Kidney (tissue), 14 donors: ENCODE data around the gene PTPRH. TPM values are rescaled to one million over a fixed set of nuclear protein-coding genes. Genes with fewer than 3 reads are reported as not detected.

Source experiments
- DNase-seq, 5 donors: peaks; one replicate each; pipeline ENCODE4 v3.0.0-alpha.2; 2013 to 2020
- FAIRE-seq: peaks from 2 replicates; lab custom pipeline; 2012; peaks lifted over from hg19 to GRCh38; lab: Jason Lieb, UNC
- H3K27ac ChIP-seq, 2 donors: one replicate each; pipeline ENCODE4 v1.7.0; 2013; ENCODE audit warnings: low read depth in 2 of 2, low read length in 2 of 2, inconsistent platforms in 1 of 2
- H3K27me3 ChIP-seq: one replicate; pipeline ENCODE4 v1.7.1; 2013; ENCODE audit warnings: low read length, inconsistent platforms; ENCODE audit not compliant: control insufficient read depth, insufficient read depth
- H3K36me3 ChIP-seq, 3 donors: one replicate each; pipeline versions ENCODE4 v1.7.0 to v1.7.1; 2013; ENCODE audit warnings: low read length in 3 of 3, control low read depth in 1 of 3, inconsistent platforms in 1 of 3; ENCODE audit not compliant: insufficient read depth in 3 of 3, control insufficient read depth in 2 of 3
- H3K4me1 ChIP-seq, 3 donors: one replicate each; pipeline versions ENCODE4 v1.7.0 to v1.7.1; 2013; ENCODE audit warnings: low read length in 3 of 3, inconsistent platforms in 1 of 3, low read depth in 1 of 3; ENCODE audit not compliant: control insufficient read depth in 2 of 3, insufficient read depth in 2 of 3
- H3K4me3 ChIP-seq, 3 donors: one replicate each; pipeline versions ENCODE4 v1.7.0 to v1.8.1; 2013; ENCODE audit warnings: low read length in 3 of 3, control low read depth in 1 of 3, inconsistent platforms in 1 of 3
- H3K9ac ChIP-seq, 3 donors: one replicate each; pipeline versions ENCODE4 v1.7.0 to v1.7.1; 2013; ENCODE audit warnings: low read length in 3 of 3, control low read depth in 1 of 3, inconsistent platforms in 1 of 3
- H3K9me3 ChIP-seq, 3 donors: one replicate each; pipeline versions ENCODE4 v1.7.0 to v1.7.1; 2013; ENCODE audit warnings: low read length in 3 of 3, control low read depth in 1 of 3, inconsistent platforms in 1 of 3; ENCODE audit not compliant: control insufficient read depth in 2 of 3, insufficient read depth in 1 of 3
- CTCF ChIP-seq: IDR thresholded peaks from 3 replicates; pipeline ENCODE4 v1.5.1; 2012; ENCODE audit warnings: mild to moderate bottlenecking, moderate library complexity, borderline replicate concordance; ENCODE audit not compliant: insufficient read depth; ENCODE audit errors: extremely low read depth
- intact Hi-C: fragments of 100-400 bp; cut with DNase I; formaldehyde crosslinking; loops from one replicate; pipeline ENCODE4 v1.11.1; 2022
- polyA plus RNA-seq: library from polyadenylated mRNA; stranded (reverse); fragments of 350-450 nt; fragmentation: Illumina TruSeq; extraction: RNeasy Lipid Tissue Mini Kit (QIAGEN cat#74804); gene quantifications from one replicate; pipeline ENCODE4 v1.2.3, GENCODE V29; 2014; ENCODE audit warnings: low read depth, low replicate concordance; ENCODE audit not compliant: insufficient read depth
- total RNA-seq: library from RNA; stranded (reverse); fragmentation: NEBNext Ultra II Directional; extraction: Animal tissue kit (Norgen Biotek cat#: 25700); gene quantifications from one replicate; pipeline ENCODE4 v1.2.1, GENCODE V29; 2021
- donor health status: control.
- donor health status: control.
- donor health status: control.
- donor health status: control.
- donor health status: control.
- donor health status: DM: yes; HTN: yes; CAD: no.
- donor health status: Normal renal cell carcinoma (clear cell type).

The PTPRH gene
- total and polyA plus RNA-seq, 2 donors from 2014 or later: 2.8 TPM; not detected in 1

DNA sequence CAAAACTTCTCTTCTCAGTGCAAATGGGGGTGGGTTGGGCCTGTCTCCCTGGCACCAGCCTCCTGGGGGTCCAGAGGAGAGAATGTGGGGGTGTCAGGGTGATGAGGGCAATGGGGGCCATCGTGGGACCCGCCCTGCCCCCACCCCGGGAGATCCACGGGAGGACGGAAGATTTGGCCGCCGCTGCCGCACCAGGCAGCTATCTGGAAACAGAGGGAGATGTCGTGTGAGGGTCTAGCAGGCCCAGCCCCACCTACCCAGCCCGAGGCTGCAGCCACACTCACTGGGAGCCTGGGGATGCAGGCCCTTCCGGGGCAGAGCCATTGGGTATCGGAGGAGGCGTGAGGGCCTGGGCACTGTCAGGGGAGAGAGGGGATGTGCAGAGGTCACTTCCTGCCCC, 21.0 kb upstream of the PTPRH start:
- H3K36me3 ChIP-seq: peaks cover 6 to 24% (median 12%) of the 10 kb centered on the region in 3 donors
- H3K9ac ChIP-seq: no peak overlapping the region
- no peak for DNase-seq
- no peaks in the 10 kb centered on the region for H3K9me3 ChIP-seq
- intact Hi-C loops: no loop called here
- H3K27ac ChIP-seq: no peak overlapping the region
- TF ChIP-seq CTCF: no peak
- H3K27me3 ChIP-seq: no peaks in the 10 kb centered on the region
- H3K4me1 ChIP-seq: peaks cover 0 to 4% (median 3%) of the 10 kb centered on the region in 3 donors
- no peak overlapping the region for H3K4me3 ChIP-seq
- FAIRE-seq: no peak

GRCh38 chr19:55229789-55230182, 20.5 kb upstream of the PTPRH start:
- H3K27me3 ChIP-seq: no peaks in the 10 kb centered on the region
- intact Hi-C loops: no loop called here
- H3K27ac ChIP-seq: no peak overlapping the region
- no peaks in the 10 kb centered on the region for H3K9me3 ChIP-seq
- H3K36me3 ChIP-seq: peaks cover 6 to 20% (median 11%) of the 10 kb centered on the region in 3 donors
- H3K4me3 ChIP-seq: no peak overlapping the region
- H3K9ac ChIP-seq: no peak overlapping the region
- peaks cover 0 to 4% (median 3%) of the 10 kb centered on the region in 3 donors for H3K4me1 ChIP-seq
- FAIRE-seq (no peak), DNase-seq (no peak)
- no peak for TF ChIP-seq CTCF

DNA sequence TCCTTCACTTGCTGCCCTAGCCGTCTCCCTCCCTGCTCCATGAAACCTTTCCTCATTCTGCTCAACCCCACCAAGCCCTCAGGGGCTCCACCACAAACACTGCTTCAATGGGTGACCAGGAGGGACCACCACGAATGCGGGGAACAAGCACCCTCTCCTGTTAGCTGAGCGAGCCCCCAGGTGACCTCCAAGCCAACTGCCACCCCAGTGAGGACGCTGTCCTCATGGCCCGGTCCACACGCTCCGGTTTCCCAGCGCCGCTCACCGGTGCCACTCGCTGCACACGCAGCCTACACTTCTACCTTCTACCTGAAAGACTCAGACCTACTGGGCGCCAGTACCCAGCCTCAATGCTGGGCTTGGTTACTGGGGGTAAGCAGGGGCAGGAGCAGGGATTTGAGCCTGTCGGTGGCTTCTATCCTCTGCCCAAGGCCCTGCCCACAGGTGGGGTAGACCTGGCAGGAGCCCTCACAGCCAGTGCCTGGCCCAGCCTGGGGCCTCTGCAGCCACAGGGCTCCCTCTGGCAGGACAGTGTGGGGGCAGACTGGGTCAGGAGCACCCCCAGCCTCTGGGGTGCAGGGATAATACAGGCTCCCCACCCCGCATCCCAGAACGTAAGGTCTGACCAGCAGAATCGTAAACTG, 20.0 kb upstream of the PTPRH start:
- Histone ChIP-seq H3K9ac (no peak overlapping the region), H3K9me3 (no peaks in the 10 kb centered on the region), H3K4me1 (peaks cover 0 to 4% (median 3%) of the 10 kb centered on the region in 3 donors), H3K36me3 (peaks cover 2 to 15% (median 7%) of the 10 kb centered on the region in 3 donors), H3K4me3 (no peak overlapping the region), H3K27ac (no peak overlapping the region), H3K27me3 (no peaks in the 10 kb centered on the region)
- FAIRE-seq: no peak
- TF ChIP-seq CTCF: no peak
- intact Hi-C loops: no loop called here
- no peak for DNase-seq
